ENCODE results near the gene MOCS3.
"Not testable (repeated sequence)": the region's sequence is repeated elsewhere in the genome, so short reads cannot be mapped to it uniquely, and the experiment has no call there.

Gene MOCS3

GRCh38 chr20:50932691-50933280 lies 25.8 kb upstream of the MOCS3 start:
- no peak for DNase-seq

- DNase-seq, result no peak
These were observed 25.0 kb upstream of the MOCS3 start for GRCh38 chr20:50933589-50933988.

GRCh38 chr20:50943069-50943468 lies 15.5 kb upstream of the MOCS3 start:
- no peak for DNase-seq

- DNase-seq, result no peak
These were observed 10.4 kb upstream of the MOCS3 start for GRCh38 chr20:50948132-50948785.

- no peak for DNase-seq
These were observed 5.4 kb upstream of the MOCS3 start for GRCh38 chr20:50953196-50953595.

- no peak for DNase-seq
These were observed 4.8 kb upstream of the MOCS3 start for GRCh38 chr20:50953821-50954220.

GRCh38 chr20:50957276-50957675 lies 1.3 kb upstream of the MOCS3 start:
- DNase-seq, result no peak

- DNase-seq, result peak; percentile 86
These were observed 612 bp upstream of the MOCS3 start, which contains the start of gene DPM1 for GRCh38 chr20:50957798-50958614. Gene DPM1 (minus strand): TSS chr20:50958532. CDS start chr20:50958523, 9 bp downstream.

GRCh38 chr20:50959543-50960126 lies 1.0 kb downstream of the MOCS3 start:
- DNase-seq, result no peak

GRCh38 chr20:50967586-50967985 lies 9.0 kb downstream of the MOCS3 start:
- DNase-seq, result no peak

GRCh38 chr20:50968289-50968688 lies 9.7 kb downstream of the MOCS3 start:
- no peak for DNase-seq

- no peak for DNase-seq
These were observed 10.8 kb downstream of the MOCS3 start for GRCh38 chr20:50969435-50969834.

GRCh38 chr20:50969912-50970311 lies 11.3 kb downstream of the MOCS3 start:
- no peak for DNase-seq

GRCh38 chr20:50975701-50976330 lies 17.2 kb downstream of the MOCS3 start:
- DNase-seq, result no peak

GRCh38 chr20:50977066-50978021 lies 18.7 kb downstream of the MOCS3 start:
- DNase-seq, result no peak

GRCh38 chr20:50978533-50978932 lies 19.9 kb downstream of the MOCS3 start:
- DNase-seq, result not testable (repeated sequence)

- no peak for DNase-seq
These were observed 21.6 kb downstream of the MOCS3 start for GRCh38 chr20:50980071-50980681.

GRCh38 chr20:50980851-50981713 lies 22.5 kb downstream of the MOCS3 start:
- peak; percentile 42 for DNase-seq

GRCh38 chr20:50981714-50982048 lies 23.1 kb downstream of the MOCS3 start:
- DNase-seq, result no peak

- no peak for DNase-seq
These were observed 23.7 kb downstream of the MOCS3 start for GRCh38 chr20:50982363-50982762.

GRCh38 chr20:50983321-50983720 lies 24.7 kb downstream of the MOCS3 start:
- DNase-seq, result no peak

Measured in NCI-H1694 (cell line).